ENCODE measurements around the gene WDR90. TPM values are rescaled to one million over a fixed set of nuclear protein-coding genes. Genes with fewer than 3 reads are reported as not detected.

The WDR90 gene
- total RNA-seq, 1 experiment from 2014 or later: 47.9 TPM

- no peak for DNase-seq (ENCODE audit: unreplicated experiment)
- peak overlapping the region; percentile 87 for H3K27ac Mint-ChIP-seq (ENCODE audit: low read depth, unreplicated experiment)
- peaks cover 25% of the 10 kb centered on the region for H3K4me1 Mint-ChIP-seq (ENCODE audit: insufficient read depth, unreplicated experiment)
- peaks cover 41% of the 10 kb centered on the region for H3K36me3 Mint-ChIP-seq (ENCODE audit: insufficient read depth, unreplicated experiment)
- H3K9me3 Mint-ChIP-seq (ENCODE audit: unreplicated experiment): no peaks in the 10 kb centered on the region
- no peak for TF ChIP-seq CTCF (IDR thresholded peaks at IDR 0.05; ENCODE audit: unreplicated experiment)
- CTCF ChIA-PET: no interaction called here
- no TSS peak for BruUV-seq (replicated peaks)
- H3K4me3 Mint-ChIP-seq (ENCODE audit: unreplicated experiment): peak overlapping the region; percentile 51
- intact Hi-C loops (cut with micrococcal nuclease): no loop called here
- no peaks in the 10 kb centered on the region for H3K27me3 Mint-ChIP-seq (ENCODE audit: insufficient read depth, unreplicated experiment)
- POLR2A ChIA-PET: interaction anchor here (0.6 to 4.7 kb wide), 8 partner anchors 10 to 100 kb away, joined by 3 to 53 read pairs (median 6); partner anchors contain the start of genes METRN, METTL26 and RAB40C
These were observed 23.0 kb upstream of the WDR90 start for GRCh38 chr16:625977-626765.

GRCh38 chr16:626787-627453, 22.2 kb upstream of the WDR90 start:
- POLR2A ChIA-PET: interaction anchor here (0.6 to 4.7 kb wide), 13 partner anchors 10 to 101 kb away, joined by 3 to 53 read pairs (median 4); partner anchors contain the start of genes METRN, METTL26, RAB40C and STUB1
- no peaks in the 10 kb centered on the region for H3K9me3 Mint-ChIP-seq (ENCODE audit: unreplicated experiment)
- no peaks in the 10 kb centered on the region for H3K27me3 Mint-ChIP-seq (ENCODE audit: insufficient read depth, unreplicated experiment)
- intact Hi-C loops (cut with micrococcal nuclease): no loop called here
- BruUV-seq (replicated peaks): no TSS peak
- peak; percentile 98 for DNase-seq (ENCODE audit: unreplicated experiment)
- H3K27ac Mint-ChIP-seq (ENCODE audit: low read depth, unreplicated experiment): peak overlapping the region; percentile 87
- CTCF ChIA-PET: interaction anchor here (1.5 kb wide), 1 partner anchor 34 kb away, joined by 6 read pairs; no protein-coding TSS in a partner anchor
- H3K4me1 Mint-ChIP-seq (ENCODE audit: insufficient read depth, unreplicated experiment): peaks cover 22% of the 10 kb centered on the region
- peaks cover 35% of the 10 kb centered on the region for H3K36me3 Mint-ChIP-seq (ENCODE audit: insufficient read depth, unreplicated experiment)
- no peak for TF ChIP-seq CTCF (IDR thresholded peaks at IDR 0.05; ENCODE audit: unreplicated experiment)
- H3K4me3 Mint-ChIP-seq (ENCODE audit: unreplicated experiment): peak overlapping the region; percentile 51

GRCh38 chr16:627454-628239, 21.5 kb upstream of the WDR90 start:
- TF ChIP-seq CTCF (IDR thresholded peaks at IDR 0.05; ENCODE audit: unreplicated experiment): no peak
- no peaks in the 10 kb centered on the region for H3K27me3 Mint-ChIP-seq (ENCODE audit: insufficient read depth, unreplicated experiment)
- no peaks in the 10 kb centered on the region for H3K9me3 Mint-ChIP-seq (ENCODE audit: unreplicated experiment)
- peak; percentile 95 for DNase-seq (ENCODE audit: unreplicated experiment)
- ChIA-PET POLR2A (interaction anchor here (0.6 to 4.7 kb wide), 12 partner anchors 9 to 102 kb away, joined by 3 to 53 read pairs (median 4); partner anchors contain the start of genes METRN, METTL26, RAB40C and STUB1), CTCF (interaction anchor here (0.5 to 1.5 kb wide), 2 partner anchors 35 to 241 kb away, joined by 3 to 6 read pairs; no protein-coding TSS in a partner anchor)
- no peak overlapping the region for H3K4me3 Mint-ChIP-seq (ENCODE audit: unreplicated experiment)
- H3K4me1 Mint-ChIP-seq (ENCODE audit: insufficient read depth, unreplicated experiment): peaks cover 23% of the 10 kb centered on the region
- H3K36me3 Mint-ChIP-seq (ENCODE audit: insufficient read depth, unreplicated experiment): peaks cover 27% of the 10 kb centered on the region
- intact Hi-C loops (cut with micrococcal nuclease): no loop called here
- BruUV-seq (replicated peaks): no TSS peak
- H3K27ac Mint-ChIP-seq (ENCODE audit: low read depth, unreplicated experiment): no peak overlapping the region
